Right renal cortex interstitium (tissue), 3 donors: ENCODE measurements around the gene TNFAIP1. TPM values are rescaled to one million over a fixed set of nuclear protein-coding genes. Genes with fewer than 3 reads are reported as not detected.

Experiments
- DNase-seq, 3 donors: peaks; one replicate each; pipeline ENCODE4 v3.0.0-alpha.2; 2013; ENCODE audit warnings: low read depth in 3 of 3, low spot score in 2 of 3
- polyA plus RNA-seq, 3 donors: library from polyadenylated mRNA; unstranded; fragments of 120-200 nt; gene quantifications; one replicate each; pipeline ENCODE4 v1.2.1, GENCODE V29; 2013; ENCODE audit not compliant: insufficient read length in 3 of 3

The TNFAIP1 gene
- polyA plus RNA-seq, 3 donors, result 42.6 to 44.0 (median 43.1) TPM

DNA sequence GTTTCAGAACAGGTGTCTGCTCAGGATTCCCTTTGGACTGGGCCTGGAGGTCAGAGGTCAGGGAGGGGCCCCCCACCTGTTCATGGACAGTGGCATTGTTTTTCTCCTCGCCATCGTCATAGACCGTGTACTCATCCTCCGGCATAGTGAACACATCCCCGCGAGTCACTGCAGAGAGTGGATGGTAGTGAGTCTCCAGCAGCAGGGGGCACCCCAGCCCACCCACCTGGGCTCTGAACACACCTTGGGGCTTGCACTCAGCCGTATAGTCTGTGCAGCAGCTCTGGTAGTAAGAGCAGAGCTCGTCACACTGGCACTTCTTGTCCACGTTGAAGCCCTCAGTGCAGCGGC, 34.1 kb downstream of the TNFAIP1 start:
- DNase-seq, result no peak

DNA sequence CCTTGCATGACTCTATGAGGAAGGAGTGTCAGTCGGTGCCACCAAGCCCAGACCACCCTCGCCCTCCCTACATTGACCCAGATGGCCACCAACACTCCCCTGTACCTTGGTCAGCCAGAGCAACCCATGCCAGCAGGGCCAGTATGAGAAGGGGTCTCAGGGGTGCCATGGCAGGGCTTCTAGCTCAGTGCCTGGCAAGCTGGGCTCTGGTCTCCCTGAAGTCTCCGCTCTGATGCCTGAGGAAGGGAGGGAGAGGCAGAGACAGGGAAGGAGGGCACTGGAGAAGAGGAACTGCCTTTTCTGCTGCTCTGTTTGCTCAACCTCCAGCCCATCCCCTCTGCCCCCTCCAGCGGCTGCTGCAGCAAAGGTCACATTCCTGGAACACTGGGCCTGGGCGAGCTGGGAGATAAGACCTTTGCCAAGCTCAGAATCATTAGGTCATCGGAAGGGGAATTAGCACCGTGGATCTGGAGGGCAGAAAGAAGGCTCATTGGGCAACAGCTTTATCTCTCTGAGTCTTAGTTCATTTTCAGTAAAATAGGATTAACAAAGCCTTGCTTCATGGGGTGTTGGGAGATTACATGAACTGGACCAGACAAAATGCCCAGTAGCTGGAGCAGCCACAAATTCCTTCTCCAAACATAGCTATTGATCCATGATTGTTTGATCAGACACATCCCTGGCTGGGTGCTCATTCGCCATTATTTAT, 34.6 kb downstream of the TNFAIP1 start, which contains the start of gene VTN:
TSS of gene VTN (minus strand) at position 273 of the 709 bp plus-strand sequence. CDS start at position 169, 104 bp downstream.
- no peak for DNase-seq

DNA sequence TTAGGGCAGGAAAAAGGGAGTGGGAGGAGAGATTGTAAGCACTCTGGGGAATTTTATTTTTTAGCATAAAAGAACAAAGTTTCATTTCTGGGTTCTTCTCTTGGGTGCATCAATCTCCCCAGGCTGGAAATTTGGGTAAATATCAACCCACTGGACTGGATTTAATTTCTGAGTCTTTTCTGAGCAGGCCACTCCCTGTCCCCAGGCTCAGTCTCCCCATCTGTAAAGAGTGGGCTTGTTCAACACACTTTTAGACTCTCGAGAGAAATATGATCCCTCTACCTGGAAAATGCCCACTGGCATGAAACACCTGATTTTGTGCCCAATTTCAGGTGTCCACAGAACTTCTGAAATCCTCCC, 35.2 kb downstream of the TNFAIP1 start:
- DNase-seq, result no peak

DNA sequence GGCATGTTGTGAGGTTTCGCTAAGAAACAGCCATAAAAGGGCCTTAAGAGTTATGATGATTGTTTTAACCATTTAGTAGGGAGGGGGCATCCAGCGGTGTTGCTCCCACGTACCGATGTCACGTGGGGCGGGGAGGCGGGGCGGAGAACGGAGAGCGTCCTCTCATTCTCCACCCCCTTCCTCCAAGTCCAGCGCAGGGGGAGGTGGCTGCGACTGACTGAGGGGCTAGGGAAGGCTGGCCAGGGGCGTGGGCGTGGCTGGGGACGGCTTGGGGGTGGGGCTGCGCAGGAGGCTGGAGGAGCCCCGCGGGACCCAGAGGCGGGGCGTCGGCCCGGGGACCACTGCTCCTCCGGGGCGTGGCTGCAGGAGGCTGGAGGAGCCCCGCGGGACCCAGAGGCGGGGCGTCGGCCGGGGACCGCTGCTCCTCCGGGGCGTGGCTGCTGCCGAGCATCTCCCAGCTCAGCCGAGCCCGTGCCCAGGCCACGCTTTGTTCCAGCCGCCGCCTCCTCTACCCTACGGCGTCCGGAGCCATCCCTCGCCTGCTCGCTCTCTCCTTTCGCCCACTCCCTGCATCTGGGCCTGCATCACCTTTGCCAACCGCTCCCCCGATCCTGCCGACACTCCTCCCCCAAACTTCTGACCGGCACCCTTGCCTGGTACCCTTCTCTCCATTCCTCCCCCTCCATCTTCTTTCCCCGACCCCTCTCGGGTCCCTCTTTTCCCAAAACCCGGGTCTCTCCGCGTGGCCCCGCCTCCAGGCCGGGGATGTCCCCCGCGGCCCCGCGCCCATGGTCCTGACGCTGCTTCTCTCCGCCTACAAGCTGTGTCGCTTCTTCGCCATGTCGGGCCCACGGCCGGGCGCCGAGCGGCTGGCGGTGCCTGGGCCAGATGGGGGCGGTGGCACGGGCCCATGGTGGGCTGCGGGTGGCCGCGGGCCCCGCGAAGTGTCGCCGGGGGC, 36.0 kb downstream of the TNFAIP1 start, which contains the start of gene SARM1:
TSS of gene SARM1 (plus strand) at position 450 of the 958 bp plus-strand sequence. CDS start at position 789, 339 bp downstream.
- peak in 2 of 3 donors; percentile 73 to 79 for DNase-seq

DNA sequence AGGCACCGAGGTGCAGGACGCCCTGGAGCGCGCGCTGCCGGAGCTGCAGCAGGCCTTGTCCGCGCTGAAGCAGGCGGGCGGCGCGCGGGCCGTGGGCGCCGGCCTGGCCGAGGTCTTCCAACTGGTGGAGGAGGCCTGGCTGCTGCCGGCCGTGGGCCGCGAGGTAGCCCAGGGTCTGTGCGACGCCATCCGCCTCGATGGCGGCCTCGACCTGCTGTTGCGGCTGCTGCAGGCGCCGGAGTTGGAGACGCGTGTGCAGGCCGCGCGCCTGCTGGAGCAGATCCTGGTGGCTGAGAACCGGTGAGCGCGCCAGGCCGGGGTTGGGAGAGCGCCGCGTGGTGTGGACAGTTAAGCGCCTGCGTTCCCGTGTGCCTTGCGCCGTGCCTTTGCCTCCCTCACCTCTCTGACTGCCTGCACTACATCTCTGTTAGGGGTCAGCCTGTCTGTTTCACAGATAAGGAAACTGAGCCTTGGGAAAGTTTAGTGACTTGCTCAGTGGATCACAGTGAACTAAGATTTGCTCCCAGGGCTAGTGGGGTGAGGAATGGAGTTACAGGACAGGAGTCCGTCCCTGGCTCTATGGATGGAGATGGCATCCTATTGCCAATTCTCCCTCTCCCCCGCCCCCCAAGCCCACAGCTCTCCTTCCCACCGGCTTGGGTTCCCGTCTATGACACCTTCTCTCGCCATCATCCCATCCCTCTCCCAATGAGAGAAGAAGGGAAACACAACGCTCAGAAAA, 36.8 kb downstream of the TNFAIP1 start:
- no peak for DNase-seq

DNA sequence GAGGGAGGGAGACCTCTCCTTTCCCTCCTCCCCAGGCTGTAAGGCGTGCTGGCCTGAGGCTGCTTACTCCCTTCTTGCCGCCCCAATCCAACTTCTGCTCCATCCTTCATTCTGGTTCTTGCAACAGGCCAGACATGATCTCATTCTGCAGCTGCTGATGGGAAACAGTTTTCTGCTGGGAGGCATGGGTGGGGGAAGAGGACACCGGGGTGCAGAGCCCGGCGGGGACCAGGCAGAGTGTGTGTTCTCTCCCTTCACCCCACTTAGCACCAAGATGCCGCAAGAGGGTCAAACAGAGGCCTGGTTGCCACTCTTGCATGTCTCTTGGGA, 37.3 kb downstream of the TNFAIP1 start:
- DNase-seq, result no peak

DNA sequence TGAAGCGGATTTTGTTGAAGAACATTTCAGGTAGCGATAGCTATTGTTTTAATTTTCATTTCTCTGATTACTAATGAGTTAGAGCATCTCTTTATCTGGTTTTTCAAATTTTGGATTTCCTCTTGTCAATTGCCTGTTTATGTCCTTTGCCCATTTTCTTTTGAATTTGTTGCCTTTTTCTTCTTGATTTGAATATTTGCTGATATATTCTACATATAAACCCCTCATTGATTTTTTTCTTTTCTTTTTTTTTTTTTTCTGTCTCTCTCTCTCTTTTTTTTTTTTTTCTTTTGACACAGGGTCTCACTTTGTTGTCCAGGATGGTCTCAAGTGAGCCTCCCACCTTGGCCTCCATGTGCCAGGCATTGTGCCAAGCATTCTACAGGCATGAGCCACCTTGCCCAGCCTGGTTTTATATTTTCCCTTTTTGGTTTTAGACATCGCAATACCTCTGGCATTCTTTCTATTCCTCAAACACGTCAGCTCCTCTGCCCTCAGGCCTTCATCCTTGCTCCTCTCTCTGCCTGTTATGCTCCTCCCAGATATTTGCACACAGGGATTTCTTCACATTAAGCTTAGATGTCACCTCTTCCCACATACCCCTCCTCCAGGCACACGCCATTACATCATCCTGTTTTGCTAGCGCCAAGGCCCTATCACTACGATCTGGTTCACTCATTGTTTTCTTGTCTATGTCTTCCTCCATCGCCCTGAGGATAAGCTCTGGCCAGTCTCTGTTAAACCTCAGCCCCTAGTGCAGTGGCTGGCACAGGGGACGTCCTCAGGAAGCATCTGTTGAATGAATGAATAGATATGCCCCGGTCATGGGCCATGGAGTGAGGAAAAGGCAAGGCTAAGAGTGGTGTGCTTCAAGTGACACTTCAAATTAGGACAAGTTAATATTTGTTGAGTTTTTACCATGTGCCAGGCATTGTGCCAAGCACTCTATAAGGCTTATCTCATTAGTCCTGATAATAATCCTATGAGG, 44.5 kb downstream of the TNFAIP1 start:
- no peak for DNase-seq

DNA sequence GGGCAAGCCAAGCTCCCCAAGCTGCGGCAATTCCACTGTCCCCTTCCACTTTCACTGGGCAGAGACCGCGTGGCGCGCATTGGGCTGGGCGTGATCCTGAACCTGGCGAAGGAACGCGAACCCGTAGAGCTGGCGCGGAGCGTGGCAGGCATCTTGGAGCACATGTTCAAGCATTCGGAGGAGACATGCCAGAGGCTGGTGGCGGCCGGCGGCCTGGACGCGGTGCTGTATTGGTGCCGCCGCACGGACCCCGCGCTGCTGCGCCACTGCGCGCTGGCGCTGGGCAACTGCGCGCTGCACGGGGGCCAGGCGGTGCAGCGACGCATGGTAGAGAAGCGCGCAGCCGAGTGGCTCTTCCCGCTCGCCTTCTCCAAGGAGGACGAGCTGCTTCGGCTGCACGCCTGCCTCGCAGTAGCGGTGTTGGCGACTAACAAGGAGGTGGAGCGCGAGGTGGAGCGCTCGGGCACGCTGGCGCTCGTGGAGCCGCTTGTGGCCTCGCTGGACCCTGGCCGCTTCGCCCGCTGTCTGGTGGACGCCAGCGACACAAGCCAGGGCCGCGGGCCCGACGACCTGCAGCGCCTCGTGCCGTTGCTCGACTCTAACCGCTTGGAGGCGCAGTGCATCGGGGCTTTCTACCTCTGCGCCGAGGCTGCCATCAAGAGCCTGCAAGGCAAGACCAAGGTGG, 45.7 kb downstream of the TNFAIP1 start:
- DNase-seq, result no peak

DNA sequence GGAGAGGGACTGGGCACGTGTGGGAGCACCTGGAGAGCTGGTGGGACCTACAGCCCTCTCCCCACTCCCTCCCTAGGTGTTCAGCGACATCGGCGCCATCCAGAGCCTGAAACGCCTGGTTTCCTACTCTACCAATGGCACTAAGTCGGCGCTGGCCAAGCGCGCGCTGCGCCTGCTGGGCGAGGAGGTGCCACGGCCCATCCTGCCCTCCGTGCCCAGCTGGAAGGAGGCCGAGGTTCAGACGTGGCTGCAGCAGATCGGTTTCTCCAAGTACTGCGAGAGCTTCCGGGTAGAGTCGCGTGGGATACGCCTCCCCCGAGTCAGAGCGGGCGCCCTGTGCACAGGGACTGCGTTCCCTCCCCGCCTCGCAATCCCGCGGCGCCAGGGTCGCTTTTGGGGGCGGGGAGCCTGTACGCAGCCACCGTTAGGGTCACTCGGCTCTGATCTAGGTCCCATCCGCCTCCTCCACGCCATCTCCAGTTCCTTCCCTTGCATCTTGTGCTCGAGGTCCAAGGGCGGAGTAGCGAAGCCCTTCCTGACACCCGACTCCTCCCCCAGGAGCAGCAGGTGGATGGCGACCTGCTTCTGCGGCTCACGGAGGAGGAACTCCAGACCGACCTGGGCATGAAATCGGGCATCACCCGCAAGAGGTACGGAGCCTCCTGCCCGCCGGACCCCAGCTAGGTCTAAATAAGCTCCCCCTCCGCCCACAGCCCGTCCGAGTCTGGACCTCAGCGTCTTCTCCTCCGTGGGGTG, 48.9 kb downstream of the TNFAIP1 start:
- no peak for DNase-seq

DNA sequence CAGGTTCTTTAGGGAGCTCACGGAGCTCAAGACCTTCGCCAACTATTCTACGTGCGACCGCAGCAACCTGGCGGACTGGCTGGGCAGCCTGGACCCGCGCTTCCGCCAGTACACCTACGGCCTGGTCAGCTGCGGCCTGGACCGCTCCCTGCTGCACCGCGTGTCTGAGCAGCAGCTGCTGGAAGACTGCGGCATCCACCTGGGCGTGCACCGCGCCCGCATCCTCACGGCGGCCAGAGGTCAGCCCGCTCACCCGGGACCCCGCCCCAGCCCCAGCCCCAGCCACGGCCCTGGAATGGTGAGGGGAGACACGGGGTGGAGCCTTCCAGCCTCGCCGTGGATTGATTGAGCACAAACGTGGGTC, 49.5 kb downstream of the TNFAIP1 start:
- DNase-seq, result no peak

DNA sequence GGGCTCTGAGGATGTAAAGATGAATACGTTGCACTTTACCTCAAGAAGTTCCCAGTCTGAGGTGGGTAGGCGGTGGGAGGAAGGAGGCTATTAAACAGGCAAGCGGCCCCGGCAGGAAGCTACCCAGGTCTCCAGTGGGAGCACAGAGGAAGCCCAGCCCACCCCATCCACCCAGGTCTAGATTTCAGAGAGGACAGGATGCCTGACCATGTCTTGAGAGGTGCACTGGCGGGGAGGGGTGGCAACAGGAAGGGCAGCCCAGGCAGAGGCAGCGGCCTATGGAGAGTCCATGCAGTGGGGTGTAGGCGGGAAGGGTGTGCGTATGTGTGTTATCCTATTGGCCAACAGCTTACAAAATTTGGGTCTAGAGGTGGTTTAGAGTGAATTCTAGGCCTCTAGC, 49.8 kb downstream of the TNFAIP1 start:
- no peak for DNase-seq

DNA sequence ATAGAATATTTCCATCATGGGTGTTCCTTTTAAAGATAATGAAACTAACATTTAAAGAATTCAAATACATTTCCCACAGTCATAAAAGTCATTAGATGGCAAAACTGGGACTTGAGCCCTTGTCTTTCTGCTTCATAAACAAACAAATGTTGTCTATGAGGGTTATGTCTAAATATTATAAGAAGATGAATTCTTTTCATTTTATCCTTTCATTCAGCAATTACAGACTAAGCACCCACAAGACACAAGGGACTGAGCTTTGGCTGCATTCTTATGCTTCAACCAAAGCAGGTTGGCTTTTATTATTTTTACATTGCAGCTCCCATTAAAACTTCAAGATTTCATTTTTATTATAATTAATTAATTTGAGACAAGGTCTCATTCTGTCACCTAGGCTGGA, 50.8 kb downstream of the TNFAIP1 start:
- DNase-seq, result no peak

DNA sequence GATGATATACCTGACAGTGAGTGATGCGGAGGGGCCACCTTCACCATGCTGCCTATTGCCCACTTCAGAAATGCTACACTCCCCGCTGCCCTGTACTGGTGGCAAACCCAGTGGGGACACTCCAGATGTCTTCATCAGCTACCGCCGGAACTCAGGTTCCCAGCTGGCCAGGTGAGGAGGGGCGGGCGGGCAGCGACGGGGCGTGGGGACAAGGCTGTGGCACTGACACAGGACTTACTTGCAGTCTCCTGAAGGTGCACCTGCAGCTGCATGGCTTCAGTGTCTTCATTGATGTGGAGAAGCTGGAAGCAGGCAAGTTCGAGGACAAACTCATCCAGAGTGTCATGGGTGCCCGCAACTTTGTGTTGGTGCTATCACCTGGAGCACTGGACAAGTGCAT, 52.5 kb downstream of the TNFAIP1 start:
- DNase-seq, result no peak

DNA sequence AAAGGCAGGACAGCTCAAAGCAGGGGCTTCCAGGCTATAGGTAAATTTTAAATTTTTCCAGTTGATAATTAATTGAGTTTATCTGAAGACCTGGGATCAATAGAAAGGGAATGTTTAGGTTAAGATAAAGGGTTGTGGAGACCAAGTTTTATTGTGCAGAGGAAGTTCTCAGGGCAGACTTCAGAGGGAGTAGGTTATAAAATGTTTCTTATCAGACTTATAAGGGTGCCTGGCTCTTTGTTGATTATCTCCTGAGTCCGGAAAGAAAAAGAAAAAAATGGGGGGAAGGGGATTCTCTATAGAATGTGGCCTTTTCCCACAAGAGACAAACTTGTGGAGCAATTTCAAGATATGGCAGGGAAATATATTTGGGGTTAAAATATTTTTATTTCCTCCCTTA, 54.6 kb downstream of the TNFAIP1 start:
- DNase-seq, result no peak

DNA sequence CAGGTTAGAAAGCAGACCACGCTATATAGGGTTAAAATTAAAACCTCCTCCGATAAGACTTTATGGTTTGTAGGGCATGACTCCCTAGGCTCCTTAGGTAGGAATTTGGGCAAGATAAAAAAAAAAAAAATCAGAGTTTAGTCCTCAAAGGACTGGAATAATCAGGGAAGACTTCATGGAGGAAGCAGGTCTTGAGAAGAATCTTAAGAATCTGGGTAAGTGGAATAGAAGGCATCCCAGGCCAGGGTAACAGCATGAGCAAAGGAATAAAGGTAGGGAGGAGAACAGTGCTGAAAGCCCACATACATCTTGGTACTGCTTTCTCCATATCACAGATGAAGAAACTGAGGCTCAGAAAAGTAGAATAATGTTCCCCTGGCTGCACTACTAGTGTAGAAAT, 55.0 kb downstream of the TNFAIP1 start:
- no peak for DNase-seq

DNA sequence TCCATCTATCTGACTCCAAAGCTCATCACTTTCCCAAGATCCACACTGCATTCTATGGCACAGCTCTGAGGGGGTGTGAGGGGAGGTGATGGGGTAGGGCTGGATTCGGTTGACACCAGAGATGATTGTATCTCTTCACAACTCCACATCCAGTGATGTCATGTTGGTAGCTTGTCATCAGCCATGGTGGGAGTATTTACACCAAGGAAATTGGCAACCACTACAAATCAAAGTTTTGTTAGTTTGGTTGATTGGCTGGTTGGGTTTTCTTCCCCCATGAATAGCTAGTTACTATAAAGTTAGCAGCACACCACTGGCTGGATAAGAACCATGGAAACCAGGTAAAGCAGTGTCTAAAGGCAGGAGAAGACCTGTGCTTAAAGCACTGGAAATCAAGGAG, 55.4 kb downstream of the TNFAIP1 start:
- DNase-seq, result no peak

DNA sequence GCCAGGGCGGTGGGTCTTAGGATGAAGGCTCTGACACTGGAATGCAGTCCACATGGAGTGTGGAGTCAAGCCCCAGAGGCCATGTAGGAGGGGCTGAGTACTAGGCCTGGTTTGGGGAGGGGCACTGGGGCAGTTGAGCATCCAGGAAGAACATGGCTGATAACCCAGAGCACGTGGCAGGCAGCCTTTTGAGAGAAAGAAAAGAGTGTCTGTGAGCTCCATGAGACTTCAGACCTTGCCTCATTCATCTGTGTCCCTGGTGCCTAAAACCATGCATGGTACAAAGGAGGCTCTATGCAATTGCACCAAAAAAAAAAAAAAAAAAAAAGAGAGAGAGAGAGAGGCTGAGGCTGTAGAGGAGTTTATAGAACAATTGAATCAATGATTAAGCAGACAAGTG, 55.8 kb downstream of the TNFAIP1 start:
- no peak for DNase-seq

DNA sequence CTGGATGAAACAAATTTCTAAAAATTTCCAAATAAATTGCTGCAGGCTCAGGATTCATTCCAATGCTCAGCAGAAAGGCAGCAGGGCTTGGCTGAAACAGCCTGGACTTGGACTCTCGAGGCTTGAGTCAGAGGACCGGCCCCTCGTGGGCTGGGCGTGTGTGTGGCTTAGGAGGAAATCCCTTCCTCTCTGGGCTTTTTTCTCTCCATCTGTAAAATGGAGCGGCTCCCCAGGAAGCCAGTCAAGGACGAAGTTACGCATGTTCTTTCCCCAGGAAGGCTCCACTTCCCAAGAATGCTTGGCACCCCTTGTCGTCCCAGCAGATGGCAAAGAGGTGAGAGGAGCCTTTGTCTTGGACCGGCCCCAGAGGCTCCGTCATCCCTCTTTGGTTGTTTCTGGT, 56.9 kb downstream of the TNFAIP1 start:
- DNase-seq, result no peak
